ENCODE measurements around the gene CMTM7.

GRCh38 chr3:32493437-32494414, 102.1 kb downstream of the CMTM7 start:
- TF ChIP-seq REST (IDR thresholded peaks at IDR 0.05; ENCODE audit: insufficient replicate concordance, low read depth) = no peak
- TF ChIP-seq CTCF (IDR thresholded peaks at IDR 0.05; ENCODE audit: insufficient read depth, low read length) = no peak
- TF ChIP-seq POLR2AphosphoS5 (IDR thresholded peaks at IDR 0.05; ENCODE audit: low read depth) = no peak
- TF ChIP-seq SPI1 (IDR thresholded peaks at IDR 0.05; ENCODE audit: borderline replicate concordance, low read depth) = no peak
